ENCODE data around the gene NOP9. TPM values are rescaled to one million over a fixed set of nuclear protein-coding genes. Genes with fewer than 3 reads are reported as not detected.
A peak's percentile ranks its signal among the peaks of the same experiment; 100 is the strongest.

The NOP9 gene
- total and polyA plus RNA-seq, 2 experiments from 2014 or later = 2.5 to 23.7 TPM

- H3K27me3 ChIP-seq (replicated peaks; ENCODE audit: insufficient read depth) = no peaks in the 10 kb centered on the region
- H3K79me2 ChIP-seq (ENCODE audit: insufficient read depth) = no peaks in the 10 kb centered on the region
- H3K27ac ChIP-seq = no peak overlapping the region
- H3K9me3 ChIP-seq (ENCODE audit: low read depth) = no peaks in the 10 kb centered on the region
- no peaks in the 10 kb centered on the region for H3K9me2 ChIP-seq (ENCODE audit: insufficient read depth)
- H3K4me2 ChIP-seq (ENCODE audit: unreplicated experiment) = no peak overlapping the region
- WGBS, 2 experiments (ENCODE audit: low coverage in 1 of 2, low lambda C conversion rate in 2 of 2, missing lambda C conversion rate in 2 of 2) = 86 to 88% methylated on average over 11 to 12 of the region's 12 CpGs
- H3K36me3 ChIP-seq (ENCODE audit: low read depth) = no peaks in the 10 kb centered on the region
- DNase-seq = no peak
- H3K9ac ChIP-seq = no peak overlapping the region
- no peaks in the 10 kb centered on the region for H4K20me1 ChIP-seq (ENCODE audit: insufficient read depth)
- peaks cover 7% of the 10 kb centered on the region; the same call in 1 of the 2 replicates for H3K4me1 ChIP-seq (ENCODE audit: insufficient read depth)
- no peak overlapping the region for H3K4me3 ChIP-seq
- in situ Hi-C loops (cut with MboI) = loop anchor here (5.0 kb wide), 1 partner anchor 102 kb away; no protein-coding TSS in a partner anchor
- TF ChIP-seq EZH2 (IDR thresholded peaks at IDR 0.05; ENCODE audit: insufficient read depth, poor library complexity, severe bottlenecking) (no peak), EZH2phosphoT487 (IDR thresholded peaks at IDR 0.05; ENCODE audit: insufficient read depth, low read depth) (no peak)
- no peaks in the 10 kb centered on the region for H3F3A ChIP-seq (ENCODE audit: insufficient read depth)
- H2AFZ ChIP-seq = no peak overlapping the region
These were observed 36.0 kb downstream of the NOP9 start for GRCh38 chr14:24335461-24336171.

- no peaks in the 10 kb centered on the region for H3K27me3 ChIP-seq (replicated peaks; ENCODE audit: insufficient read depth)
- no peak overlapping the region for H3K9ac ChIP-seq
- TF ChIP-seq EZH2 (IDR thresholded peaks at IDR 0.05; ENCODE audit: insufficient read depth, poor library complexity, severe bottlenecking) (no peak), EZH2phosphoT487 (IDR thresholded peaks at IDR 0.05; ENCODE audit: insufficient read depth, low read depth) (no peak)
- no peaks in the 10 kb centered on the region for H3K79me2 ChIP-seq (ENCODE audit: insufficient read depth)
- H3K9me2 ChIP-seq (ENCODE audit: insufficient read depth) = no peaks in the 10 kb centered on the region
- H3F3A ChIP-seq (ENCODE audit: insufficient read depth) = no peaks in the 10 kb centered on the region
- H3K4me2 ChIP-seq (ENCODE audit: unreplicated experiment) = no peak overlapping the region
- H3K4me1 ChIP-seq (ENCODE audit: insufficient read depth) = peaks cover 7% of the 10 kb centered on the region; the same call in 1 of the 2 replicates
- 81 to 84% methylated on average over 7 of the region's 7 CpGs for WGBS, 2 experiments (ENCODE audit: low coverage in 1 of 2, low lambda C conversion rate in 2 of 2, missing lambda C conversion rate in 2 of 2)
- H3K9me3 ChIP-seq (ENCODE audit: low read depth) = no peaks in the 10 kb centered on the region
- in situ Hi-C loops (cut with MboI) = loop anchor here (5.0 kb wide), 1 partner anchor 100 kb away; no protein-coding TSS in a partner anchor
- DNase-seq = no peak
- H3K36me3 ChIP-seq (ENCODE audit: low read depth) = no peaks in the 10 kb centered on the region
- H2AFZ ChIP-seq = no peak overlapping the region
- H4K20me1 ChIP-seq (ENCODE audit: insufficient read depth) = no peaks in the 10 kb centered on the region
- no peak overlapping the region for H3K4me3 ChIP-seq
- no peak overlapping the region for H3K27ac ChIP-seq
These were observed 37.6 kb downstream of the NOP9 start for GRCh38 chr14:24337144-24337823.

DNA sequence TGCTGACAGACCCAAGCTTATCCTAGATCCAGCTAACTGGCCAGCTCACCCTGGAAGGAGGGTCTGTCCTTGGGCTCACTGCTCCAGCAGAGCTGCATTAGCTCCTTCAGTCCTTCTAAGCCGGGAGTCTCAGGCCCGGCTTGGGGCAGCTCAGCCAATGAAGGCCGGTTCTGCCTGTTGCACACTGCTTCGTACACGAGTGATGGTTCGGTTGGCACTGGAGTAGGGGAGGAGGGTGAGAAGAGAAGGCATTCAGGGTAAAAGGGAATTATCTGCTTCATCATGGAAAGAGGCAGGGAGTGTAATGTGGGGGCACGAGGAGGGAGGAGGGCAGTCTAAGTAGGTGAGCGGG lies 38.1 kb downstream of the NOP9 start:
- Histone ChIP-seq H3F3A (ENCODE audit: insufficient read depth) (no peaks in the 10 kb centered on the region), H2AFZ (no peak overlapping the region), H3K4me3 (no peak overlapping the region), H3K9me2 (ENCODE audit: insufficient read depth) (no peaks in the 10 kb centered on the region), H3K9ac (no peak overlapping the region), H3K36me3 (ENCODE audit: low read depth) (no peaks in the 10 kb centered on the region), H3K9me3 (ENCODE audit: low read depth) (no peaks in the 10 kb centered on the region), H3K27me3 (replicated peaks; ENCODE audit: insufficient read depth) (no peaks in the 10 kb centered on the region), H3K27ac (no peak overlapping the region), H3K4me1 (ENCODE audit: insufficient read depth) (peaks cover 7% of the 10 kb centered on the region; the same call in 1 of the 2 replicates), H3K4me2 (ENCODE audit: unreplicated experiment) (no peak overlapping the region), H3K79me2 (ENCODE audit: insufficient read depth) (no peaks in the 10 kb centered on the region), H4K20me1 (ENCODE audit: insufficient read depth) (no peaks in the 10 kb centered on the region)
- no peak for DNase-seq
- 88 to 92% methylated on average over 8 of the region's 8 CpGs for WGBS, 2 experiments (ENCODE audit: low coverage in 1 of 2, low lambda C conversion rate in 2 of 2, missing lambda C conversion rate in 2 of 2)
- no peak for TF ChIP-seq EZH2phosphoT487 (IDR thresholded peaks at IDR 0.05; ENCODE audit: insufficient read depth, low read depth)
- no peak for TF ChIP-seq EZH2 (IDR thresholded peaks at IDR 0.05; ENCODE audit: insufficient read depth, poor library complexity, severe bottlenecking)
- in situ Hi-C loops (cut with MboI) = loop anchor here (5.0 kb wide), 1 partner anchor 100 kb away; no protein-coding TSS in a partner anchor

GRCh38 chr14:24338843-24339242 lies 39.2 kb downstream of the NOP9 start:
- Histone ChIP-seq H3K4me1 (ENCODE audit: insufficient read depth) (peaks cover 6% of the 10 kb centered on the region; the same call in 1 of the 2 replicates), H3K4me3 (peak overlapping the region; percentile 73), H3K27me3 (replicated peaks; ENCODE audit: insufficient read depth) (no peaks in the 10 kb centered on the region), H3K36me3 (ENCODE audit: low read depth) (no peaks in the 10 kb centered on the region), H3K9ac (no peak overlapping the region), H3K79me2 (ENCODE audit: insufficient read depth) (no peaks in the 10 kb centered on the region), H3K9me3 (ENCODE audit: low read depth) (no peaks in the 10 kb centered on the region), H4K20me1 (ENCODE audit: insufficient read depth) (no peaks in the 10 kb centered on the region), H2AFZ (peak overlapping the region; percentile 90; the same call in 1 of the 2 replicates), H3K4me2 (ENCODE audit: unreplicated experiment) (peak overlapping the region; percentile 83), H3K9me2 (ENCODE audit: insufficient read depth) (no peaks in the 10 kb centered on the region), H3K27ac (no peak overlapping the region), H3F3A (ENCODE audit: insufficient read depth) (no peaks in the 10 kb centered on the region)
- TF ChIP-seq EZH2 (IDR thresholded peaks at IDR 0.05; ENCODE audit: insufficient read depth, poor library complexity, severe bottlenecking) (no peak), EZH2phosphoT487 (IDR thresholded peaks at IDR 0.05; ENCODE audit: insufficient read depth, low read depth) (no peak)
- DNase-seq = no peak
- WGBS, 2 experiments (ENCODE audit: low coverage in 1 of 2, low lambda C conversion rate in 2 of 2, missing lambda C conversion rate in 2 of 2) = 73 to 81% methylated on average over 14 of the region's 14 CpGs
- in situ Hi-C loops (cut with MboI) = loop anchor here (5.0 kb wide), 1 partner anchor 98 kb away; no protein-coding TSS in a partner anchor

Data from GM23248 (cell line).